GM21367 (cell line): ENCODE measurements around the gene IFT122.
A peak's percentile ranks its signal among the peaks of the same experiment; 100 is the strongest.

Source experiments
- ATAC-seq: cut with Tn5 transposase; IDR thresholded peaks from one replicate; pipeline ENCODE4 v1.9.1; 2021; ENCODE audit not compliant: unreplicated experiment

Gene IFT122

GRCh38 chr3:129434140-129434539 lies 5.9 kb upstream of the IFT122 start:
- ATAC-seq, result no peak

DNA sequence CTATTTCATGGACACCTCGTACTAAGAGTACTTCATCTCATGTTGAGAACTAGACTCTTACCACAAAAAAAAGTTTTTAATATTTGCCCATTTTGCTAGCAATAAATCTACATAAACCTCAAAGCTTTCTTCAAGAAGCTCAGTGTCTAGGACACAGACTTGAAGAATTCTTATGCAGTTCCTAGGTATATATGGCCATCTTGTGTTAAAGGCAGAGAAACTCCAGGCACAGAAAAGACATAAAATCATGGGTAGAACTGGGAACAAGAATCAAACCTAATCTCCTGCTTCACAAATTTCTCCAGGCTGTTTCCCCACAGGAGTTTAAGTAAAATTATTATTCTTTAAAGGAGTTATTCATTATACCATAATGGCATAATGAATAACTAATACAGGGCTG lies 4.7 kb upstream of the IFT122 start:
- no peak for ATAC-seq

- ATAC-seq, result peak; percentile 16
Observed at GRCh38 chr3:129439226-129439816, 703 bp upstream of the IFT122 start.

GRCh38 chr3:129440618-129441190 lies 680 bp downstream of the IFT122 start:
- no peak for ATAC-seq

DNA sequence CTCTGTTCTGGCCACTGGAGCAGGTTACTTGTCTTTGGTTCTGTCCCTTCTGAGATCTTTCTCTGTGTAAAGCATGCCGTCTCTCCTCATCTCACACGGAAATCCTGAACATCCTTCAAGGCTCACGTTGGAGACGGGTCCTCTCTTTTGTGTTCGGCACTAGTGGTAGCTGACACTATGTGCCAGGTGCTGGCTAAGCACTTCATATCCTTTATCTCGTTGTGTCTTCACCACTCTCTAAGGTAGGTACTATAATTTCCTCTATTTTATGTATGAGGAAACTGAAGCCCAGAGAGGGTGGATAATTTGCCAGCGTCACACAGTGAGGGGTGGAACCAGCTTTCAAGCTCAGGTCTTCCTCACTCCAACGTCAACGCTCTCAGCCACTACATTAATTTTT lies 1.2 kb downstream of the IFT122 start:
- ATAC-seq, result no peak

GRCh38 chr3:129441782-129442181 lies 1.8 kb downstream of the IFT122 start:
- ATAC-seq, result no peak

- ATAC-seq, result no peak
Observed at GRCh38 chr3:129442486-129442885, 2.5 kb downstream of the IFT122 start.

DNA sequence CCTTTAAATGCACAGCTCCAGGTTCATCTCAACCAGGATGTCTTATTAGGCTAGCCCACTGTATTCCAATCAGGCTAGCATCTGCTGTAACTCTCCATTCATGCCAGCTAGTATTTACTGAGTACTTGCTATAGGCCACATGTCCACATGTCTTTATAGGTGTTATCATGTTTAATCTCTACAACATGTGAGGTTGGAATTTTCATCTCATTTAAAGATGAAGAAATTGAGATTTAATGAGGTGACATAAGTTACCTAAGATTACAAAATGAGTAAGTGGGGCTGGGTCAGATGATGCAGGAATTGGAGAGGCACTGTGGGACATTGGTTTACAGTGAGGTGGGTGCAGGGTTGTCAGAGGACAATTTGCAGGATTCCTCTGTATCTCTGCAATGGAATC lies 2.9 kb downstream of the IFT122 start:
- no peak for ATAC-seq

GRCh38 chr3:129445471-129445870 lies 5.4 kb downstream of the IFT122 start:
- no peak for ATAC-seq

DNA sequence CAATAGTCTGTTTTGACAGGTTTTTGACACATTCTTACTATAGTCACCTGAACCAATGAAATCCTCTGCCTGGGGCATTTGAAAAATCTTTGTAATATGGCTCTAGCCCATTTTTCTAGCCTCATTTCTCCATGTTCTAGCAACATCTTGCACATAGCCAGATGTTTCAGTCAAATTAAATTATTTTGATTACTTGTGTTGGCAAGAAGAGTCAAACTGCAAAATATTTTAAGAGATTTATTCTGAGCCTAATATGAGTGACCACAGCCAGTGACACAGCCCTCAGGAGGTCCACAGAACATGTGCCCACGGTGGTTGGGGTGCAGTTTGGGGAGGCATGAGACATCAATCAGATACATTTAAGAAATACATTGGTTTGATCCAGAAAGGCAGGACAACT lies 6.9 kb downstream of the IFT122 start:
- no peak for ATAC-seq

DNA sequence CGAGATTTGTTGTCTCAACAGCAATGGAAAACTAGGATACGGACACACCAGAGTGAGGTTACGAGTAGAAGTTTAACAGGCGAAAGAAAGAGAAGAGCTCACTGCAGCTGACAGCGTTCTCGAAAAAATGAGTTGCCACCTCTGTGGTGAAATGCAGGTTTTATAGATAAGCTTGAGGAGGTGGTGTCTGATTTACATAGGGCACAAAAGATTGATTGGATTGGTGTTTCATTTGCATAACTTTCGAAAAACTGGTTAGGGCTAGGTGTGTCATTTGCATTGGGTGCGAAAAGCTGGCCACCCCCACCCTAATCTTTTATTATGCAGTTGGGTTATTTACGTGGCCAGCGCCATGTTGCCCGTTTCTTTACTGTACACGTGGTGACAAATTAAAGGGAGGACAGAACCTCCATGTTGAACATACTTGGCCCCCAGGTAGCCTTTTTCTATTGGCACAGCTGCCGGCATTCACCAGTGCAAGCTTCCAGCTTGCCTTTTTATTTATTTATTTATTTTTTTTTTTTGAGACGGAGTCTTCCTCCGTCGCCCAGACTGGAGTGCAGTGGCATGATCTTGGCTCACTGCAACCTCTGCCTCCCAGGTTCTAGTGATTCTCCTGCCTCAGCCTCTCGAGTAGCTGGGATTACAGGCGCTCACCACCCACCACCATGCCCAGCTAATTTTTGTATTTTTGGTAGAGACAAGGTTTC lies 8.3 kb downstream of the IFT122 start:
- ATAC-seq, result no peak

DNA sequence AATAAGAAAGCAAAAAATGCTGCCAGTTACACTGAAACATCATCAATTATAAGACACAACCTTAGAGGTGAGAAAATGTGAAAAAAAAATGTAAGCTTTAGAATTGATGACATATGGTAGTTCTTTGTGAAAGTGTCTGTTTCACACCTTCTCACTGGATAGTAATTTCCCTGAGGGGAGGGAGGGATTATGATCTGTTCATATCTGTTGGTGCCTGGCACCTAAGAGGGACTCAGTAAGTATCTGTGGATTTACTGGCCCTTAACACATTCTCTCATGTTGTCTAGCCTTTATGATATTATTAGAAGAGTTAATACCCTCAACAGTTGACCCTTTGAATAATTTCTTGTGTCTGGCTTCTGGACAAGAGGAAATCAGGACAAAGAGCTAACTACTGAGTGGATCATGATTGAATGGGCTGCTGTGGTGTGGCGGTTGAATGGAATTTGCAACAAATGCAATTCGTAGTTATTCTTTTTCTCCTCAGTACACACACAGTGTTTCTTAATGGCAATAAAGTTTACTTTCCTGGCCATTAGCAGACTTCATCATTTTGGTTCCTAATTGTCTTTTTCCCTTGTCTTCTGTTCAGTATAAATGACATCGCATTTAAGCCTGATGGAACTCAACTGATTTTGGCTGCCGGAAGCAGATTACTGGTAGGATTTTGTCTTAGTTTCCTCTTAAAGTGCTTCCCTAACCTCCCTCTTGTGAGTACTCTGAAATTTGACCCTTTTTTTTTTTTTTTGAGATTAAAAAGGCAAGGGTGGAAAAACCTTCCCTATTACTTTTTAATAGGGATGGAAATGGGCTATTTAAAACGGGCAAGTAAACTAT lies 9.5 kb downstream of the IFT122 start:
- no peak for ATAC-seq

GRCh38 chr3:129453732-129454131 lies 13.7 kb downstream of the IFT122 start:
- ATAC-seq, result no peak

DNA sequence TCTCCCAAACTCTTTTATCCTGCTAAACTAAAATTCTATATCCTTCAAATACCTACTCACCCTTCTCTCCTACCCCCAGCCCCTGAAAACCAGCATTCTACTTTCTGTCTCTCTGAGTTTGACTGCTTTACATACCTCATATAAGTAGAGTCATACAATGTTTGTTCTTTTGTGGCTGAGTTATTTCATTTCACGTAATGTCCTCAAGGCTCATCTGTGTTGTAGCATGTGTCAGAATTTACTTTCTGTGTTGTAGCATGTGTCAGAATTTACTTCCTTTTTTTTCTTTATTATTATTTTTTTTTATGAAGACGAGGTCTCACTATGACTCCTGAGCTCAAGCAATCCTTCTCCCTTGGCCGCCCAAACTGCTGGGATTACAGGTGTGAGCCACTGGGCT lies 20.1 kb downstream of the IFT122 start:
- no peak for ATAC-seq

- no peak for ATAC-seq
Observed at GRCh38 chr3:129460572-129460971, 20.5 kb downstream of the IFT122 start.

DNA sequence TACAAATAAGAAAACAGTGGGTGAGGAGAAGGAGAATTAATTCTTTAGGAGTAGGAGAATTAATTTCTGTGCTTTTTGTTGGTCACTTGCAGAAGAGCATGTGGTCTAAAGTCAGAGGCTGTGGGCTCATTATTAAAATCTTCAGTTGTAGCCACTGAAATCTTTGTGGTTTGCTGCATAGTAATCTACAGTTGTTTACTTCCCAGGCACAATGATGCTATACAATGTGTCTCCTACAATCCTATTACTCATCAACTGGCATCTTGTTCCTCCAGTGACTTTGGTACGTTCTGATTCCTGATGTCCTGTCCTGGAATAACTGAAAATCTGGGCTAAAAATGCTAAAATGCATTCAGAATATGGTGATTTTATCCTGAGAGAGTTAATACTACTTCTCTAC lies 21.0 kb downstream of the IFT122 start:
- no peak for ATAC-seq

DNA sequence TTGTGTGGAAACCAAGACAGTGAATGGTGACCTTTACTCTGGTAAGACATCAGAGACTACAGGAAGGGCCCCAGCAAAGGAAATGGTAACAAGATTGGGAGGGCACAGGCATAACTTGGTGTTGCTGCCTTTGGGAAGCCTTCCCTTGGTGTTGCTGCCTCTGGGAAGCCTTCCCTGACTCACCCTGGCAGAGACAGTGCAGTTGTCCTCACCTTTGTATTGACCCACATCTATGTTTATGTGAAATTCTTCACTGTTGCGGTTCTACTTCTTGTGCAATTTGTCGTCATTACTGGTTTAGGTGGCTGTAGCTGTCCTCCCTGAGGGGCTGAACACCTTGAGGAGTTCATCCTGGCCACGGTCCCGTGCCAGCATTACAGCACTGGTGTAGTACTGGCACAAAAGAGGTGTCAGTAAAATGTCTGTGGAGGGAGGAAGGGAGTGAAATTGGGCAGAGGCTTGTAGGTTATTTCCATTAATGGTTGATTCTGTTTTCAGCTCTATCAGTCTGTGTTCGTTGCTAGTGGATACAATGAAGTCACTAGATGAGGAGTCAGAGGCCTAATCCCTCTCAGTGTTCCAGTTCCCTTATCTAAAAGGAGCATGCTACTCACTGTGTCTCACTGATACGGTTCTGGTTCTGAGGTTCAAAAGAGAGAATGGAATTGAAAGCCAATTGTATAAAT lies 21.6 kb downstream of the IFT122 start:
- no peak for ATAC-seq

DNA sequence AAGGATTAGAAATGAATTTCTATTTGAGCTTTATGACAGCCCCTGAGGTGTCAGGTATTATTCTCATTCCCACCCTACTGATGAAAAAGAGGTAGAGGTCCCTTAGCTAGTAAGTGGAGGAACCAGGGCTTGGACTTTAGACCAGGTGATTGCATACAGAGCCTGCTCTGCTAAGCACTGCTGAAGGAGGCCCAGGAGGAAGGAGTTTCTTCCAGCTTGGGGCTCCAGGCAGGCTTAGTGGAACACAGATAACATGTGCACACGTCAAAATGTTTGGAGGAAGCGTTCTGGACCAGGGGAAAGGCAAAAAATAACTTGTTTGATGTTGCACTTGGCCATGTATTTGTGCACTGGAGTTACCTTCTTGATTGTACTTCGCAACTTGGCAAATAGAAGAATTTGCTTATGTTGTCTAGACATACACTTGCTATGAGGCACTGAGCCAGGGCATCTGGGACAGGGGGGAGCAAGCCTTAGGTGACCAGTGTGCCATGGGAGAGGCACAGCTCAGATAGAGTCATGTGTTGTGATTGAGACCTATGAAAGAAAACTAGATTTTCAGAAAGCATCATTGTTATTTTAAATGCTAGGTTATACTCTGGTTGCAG lies 22.4 kb downstream of the IFT122 start:
- ATAC-seq, result no peak

- no peak for ATAC-seq
Observed at GRCh38 chr3:129463094-129463493, 23.1 kb downstream of the IFT122 start.

DNA sequence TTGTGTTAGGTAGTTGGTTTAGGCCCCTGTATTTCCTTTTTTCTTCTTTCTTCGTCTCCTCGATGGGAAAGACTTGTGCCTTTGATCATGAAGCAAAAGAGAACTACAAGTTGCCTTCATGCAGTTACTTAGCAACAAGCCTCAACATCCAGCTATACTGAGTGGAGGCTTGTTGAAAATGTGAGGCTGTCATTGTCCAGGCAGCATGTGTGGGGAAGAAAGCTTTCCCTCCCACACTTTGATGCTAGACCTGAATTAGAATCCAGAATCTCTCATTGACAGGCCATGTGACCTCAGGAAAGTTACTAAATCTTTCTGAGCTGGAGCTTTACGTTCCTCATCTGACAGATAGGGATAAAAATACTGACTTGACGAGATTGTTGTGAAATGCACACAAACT lies 23.7 kb downstream of the IFT122 start:
- no peak for ATAC-seq

DNA sequence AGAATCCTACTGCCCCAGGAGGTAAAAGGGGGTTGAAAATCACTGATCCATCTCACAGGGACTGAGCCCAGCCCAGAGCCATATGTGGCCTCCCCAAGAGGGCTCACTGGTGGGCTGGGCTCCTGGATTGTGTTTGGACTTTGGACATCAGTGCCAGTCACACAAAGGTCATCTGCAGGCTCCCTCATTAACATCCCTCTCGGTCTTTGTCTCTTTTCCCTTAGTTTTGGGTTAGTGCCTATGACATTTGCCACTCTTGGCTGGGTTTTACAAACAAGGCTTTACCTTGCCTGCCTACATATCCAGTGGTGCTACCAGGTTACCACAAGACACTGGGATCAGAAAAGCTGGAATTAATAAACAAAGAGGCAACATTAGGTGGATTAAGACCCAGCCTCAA lies 27.9 kb downstream of the IFT122 start:
- no peak for ATAC-seq
